22Rv1 (cell line): ENCODE results near the gene TRERF1.

ENCODE experiments used
- ZFX ChIP-seq: fragments of 450-650 bp; IDR thresholded peaks from 2 replicates; pipeline ENCODE4 v1.6.1; 2017; ENCODE audit warnings: antibody characterized with exemption, borderline replicate concordance
- TF ChIP-seq, protein P1 (sequence below): fragments of 450-650 bp; IDR thresholded peaks from 2 replicates; pipeline ENCODE4 v1.5.1; 2017; ENCODE audit warnings: mild to moderate bottlenecking

DNA sequence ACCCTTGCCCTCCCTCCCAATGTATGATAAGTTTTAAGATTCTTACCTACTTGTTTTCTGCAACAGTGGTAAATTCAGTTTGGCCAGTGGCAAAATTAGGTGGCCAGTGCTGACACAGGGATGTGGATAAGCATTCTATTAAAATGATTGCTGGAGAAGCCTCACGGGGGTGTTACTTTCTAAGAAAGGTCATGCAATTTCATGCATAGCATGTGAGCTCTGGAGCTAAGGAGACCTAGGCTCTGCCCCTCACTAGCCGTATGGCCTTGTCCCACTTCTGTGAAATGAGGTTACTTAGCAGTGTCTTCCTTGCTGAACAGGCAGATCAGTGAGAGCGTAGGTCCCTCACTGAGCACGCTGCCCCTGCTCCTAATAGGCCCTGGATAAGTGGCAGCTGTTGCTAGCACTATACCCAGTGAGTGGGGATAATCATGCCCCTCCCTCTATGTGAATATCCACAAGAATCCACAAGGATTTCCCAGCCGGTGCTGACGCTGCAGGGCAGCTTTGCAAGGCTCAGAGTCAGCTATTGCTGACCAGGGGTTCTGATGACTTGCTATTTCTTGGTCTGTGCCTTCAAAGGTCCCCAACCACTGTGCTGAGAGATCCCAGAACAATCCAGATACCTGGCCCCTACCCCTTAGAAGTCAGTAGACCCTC, 147.5 kb downstream of the TRERF1 start:
- TF ChIP-seq, protein P1, sequence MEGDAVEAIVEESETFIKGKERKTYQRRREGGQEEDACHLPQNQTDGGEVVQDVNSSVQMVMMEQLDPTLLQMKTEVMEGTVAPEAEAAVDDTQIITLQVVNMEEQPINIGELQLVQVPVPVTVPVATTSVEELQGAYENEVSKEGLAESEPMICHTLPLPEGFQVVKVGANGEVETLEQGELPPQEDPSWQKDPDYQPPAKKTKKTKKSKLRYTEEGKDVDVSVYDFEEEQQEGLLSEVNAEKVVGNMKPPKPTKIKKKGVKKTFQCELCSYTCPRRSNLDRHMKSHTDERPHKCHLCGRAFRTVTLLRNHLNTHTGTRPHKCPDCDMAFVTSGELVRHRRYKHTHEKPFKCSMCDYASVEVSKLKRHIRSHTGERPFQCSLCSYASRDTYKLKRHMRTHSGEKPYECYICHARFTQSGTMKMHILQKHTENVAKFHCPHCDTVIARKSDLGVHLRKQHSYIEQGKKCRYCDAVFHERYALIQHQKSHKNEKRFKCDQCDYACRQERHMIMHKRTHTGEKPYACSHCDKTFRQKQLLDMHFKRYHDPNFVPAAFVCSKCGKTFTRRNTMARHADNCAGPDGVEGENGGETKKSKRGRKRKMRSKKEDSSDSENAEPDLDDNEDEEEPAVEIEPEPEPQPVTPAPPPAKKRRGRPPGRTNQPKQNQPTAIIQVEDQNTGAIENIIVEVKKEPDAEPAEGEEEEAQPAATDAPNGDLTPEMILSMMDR: no peak
- TF ChIP-seq ZFX: no peak
